IgD-negative memory B cell (primary cell): ENCODE data around the gene ELAPOR1. TPM values are rescaled to one million over a fixed set of nuclear protein-coding genes. Genes with fewer than 3 reads are reported as not detected.

Experiments used
- H3K27ac Mint-ChIP-seq, 3 donors: one replicate each; pipeline ENCODE4 v1.8.0; 2020 to 2022; ENCODE audit warnings: mild to moderate bottlenecking in 3 of 3, mixed read lengths in 3 of 3, moderate library complexity in 1 of 3
- H3K27me3 Mint-ChIP-seq: one replicate; pipeline ENCODE4 v1.8.0; 2021; ENCODE audit warnings: mixed read lengths
- H3K36me3 Mint-ChIP-seq: one replicate; pipeline ENCODE4 v1.8.0; 2020; ENCODE audit warnings: mild to moderate bottlenecking, mixed read lengths
- H3K4me1 Mint-ChIP-seq, 3 donors: one replicate each; pipeline ENCODE4 v1.8.0; 2020 to 2022; ENCODE audit warnings: mixed read lengths in 3 of 3, mild to moderate bottlenecking in 1 of 3
- H3K4me3 Mint-ChIP-seq, 4 donors: one replicate each; pipeline ENCODE4 v1.8.0; 2020 to 2022; ENCODE audit warnings: mild to moderate bottlenecking in 4 of 4, mixed read lengths in 4 of 4, moderate library complexity in 3 of 4
- H3K9me3 Mint-ChIP-seq, 3 donors: one replicate each; pipeline ENCODE4 v1.8.0; 2020 to 2021; ENCODE audit warnings: mixed read lengths in 3 of 3, mild to moderate bottlenecking in 1 of 3
- polyA plus RNA-seq: library from polyadenylated mRNA; unstranded; fragments of 300-500 nt; fragmentation: Illumina TruSeq; gene quantifications from one replicate; pipeline ENCODE4 v1.2.3, GENCODE V29; 2021

ELAPOR1 gene
- polyA plus RNA-seq, 1 donor from 2014 or later: 1.0 TPM

DNA sequence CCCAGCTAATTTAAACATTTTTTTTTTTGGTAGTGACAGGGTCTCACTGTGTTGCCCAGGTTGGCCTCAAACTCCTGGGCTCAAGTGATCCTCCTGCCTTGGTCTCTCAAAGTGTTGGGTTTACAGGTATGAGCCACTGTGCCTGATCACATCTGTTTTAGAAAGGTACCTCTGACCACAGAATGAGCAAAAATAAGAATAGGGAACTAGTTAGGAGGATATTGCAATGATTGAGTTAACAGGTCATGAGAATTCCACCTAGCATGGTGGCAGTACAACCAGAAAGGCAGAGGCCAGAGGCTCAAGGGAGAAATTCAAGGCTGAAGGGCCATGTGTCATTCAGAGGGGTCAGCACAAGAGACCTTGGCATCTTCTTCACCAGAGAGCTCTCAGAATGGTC lies 49.6 kb downstream of the ELAPOR1 start:
- Mint-ChIP-seq H3K9me3 (peaks cover 0 to 1% (median 0%) of the 10 kb centered on the region in 3 donors), H3K4me1 (peaks cover 7 to 21% (median 9%) of the 10 kb centered on the region in 3 donors), H3K4me3 (peak overlapping the region in 1 of 4 donors; percentile 77), H3K27ac (peak overlapping the region in 1 of 3 donors; percentile 94), H3K27me3 (no peaks in the 10 kb centered on the region), H3K36me3 (no peaks in the 10 kb centered on the region)

Other genes with a start within 250 kb of the ELAPOR1 start
- 1.5 TPM for gene GPSM2, start 237.1 kb upstream of the ELAPOR1 start, polyA plus RNA-seq
- gene CLCC1, start 150.6 kb upstream of the ELAPOR1 start, polyA plus RNA-seq: 10.9 TPM
- 3.7 TPM for gene WDR47, start 72.0 kb upstream of the ELAPOR1 start, polyA plus RNA-seq
- 2.7 TPM for gene TAF13, start 38.1 kb upstream of the ELAPOR1 start, polyA plus RNA-seq
- 34.8 TPM for gene TMEM167B, start 23.4 kb upstream of the ELAPOR1 start, polyA plus RNA-seq
- 127 TPM for gene SARS1, start 99.8 kb downstream of the ELAPOR1 start, polyA plus RNA-seq
- gene CELSR2, start 135.4 kb downstream of the ELAPOR1 start, polyA plus RNA-seq: 0.15 TPM
- gene PSRC1, start 169.0 kb downstream of the ELAPOR1 start, polyA plus RNA-seq: not detected
- gene MYBPHL, start 192.9 kb downstream of the ELAPOR1 start, polyA plus RNA-seq: not detected